Hepatocyte (in vitro differentiated cells): ENCODE measurements around the gene SERTAD3. TPM values are rescaled to one million over a fixed set of nuclear protein-coding genes. Genes with fewer than 3 reads are reported as not detected.
A peak's percentile ranks its signal among the peaks of the same experiment; 100 is the strongest.

Experiments used
- DNase-seq: peaks from one replicate; pipeline ENCODE4 v3.0.0-alpha.2; 2016; ENCODE audit warnings: low spot score
- H2AFZ ChIP-seq: fragments of 200-600 bp; sonication (generic); 2 replicates; pipeline ENCODE4 v1.6.0; 2016; ENCODE audit warnings: antibody characterized with exemption, mild to moderate bottlenecking
- H3K27ac ChIP-seq: fragments of 200-600 bp; sonication (generic); 2 replicates; pipeline ENCODE4 v1.5.1; 2016; ENCODE audit warnings: mild to moderate bottlenecking
- H3K27me3 ChIP-seq: fragments of 200-600 bp; sonication (generic); 2 replicates; pipeline ENCODE4 v1.6.1; 2016
- H3K36me3 ChIP-seq: fragments of 200-600 bp; sonication (generic); replicated peaks from 2 replicates; pipeline ENCODE4 v1.5.1; 2016; ENCODE audit warnings: low read depth; ENCODE audit not compliant: insufficient read depth
- H3K4me1 ChIP-seq: fragments of 200-600 bp; sonication (generic); 2 replicates; pipeline ENCODE4 v1.5.1; 2016; ENCODE audit warnings: mild to moderate bottlenecking, moderate library complexity; ENCODE audit not compliant: insufficient read depth
- H3K4me2 ChIP-seq: fragments of 200-600 bp; sonication (generic); 2 replicates; pipeline ENCODE4 v1.6.0; 2016
- H3K4me3 ChIP-seq: fragments of 200-600 bp; sonication (generic); 2 replicates; pipeline ENCODE4 v1.5.1; 2016; ENCODE audit warnings: mild to moderate bottlenecking
- H3K79me2 ChIP-seq: fragments of 200-600 bp; sonication (generic); 2 replicates; pipeline ENCODE4 v1.6.0; 2017; ENCODE audit warnings: mild to moderate bottlenecking
- H3K9me2 ChIP-seq: fragments of 200-600 bp; sonication (generic); replicated peaks from 2 replicates; pipeline ENCODE4 v1.6.0; 2017; ENCODE audit warnings: mild to moderate bottlenecking; ENCODE audit not compliant: insufficient read depth
- H3K9me3 ChIP-seq: fragments of 200-600 bp; sonication (generic); 2 replicates; pipeline ENCODE4 v1.5.1; 2016; ENCODE audit warnings: low read depth, mild to moderate bottlenecking
- H4K20me1 ChIP-seq: fragments of 200-600 bp; sonication (generic); 2 replicates; pipeline ENCODE4 v1.6.0; 2016; ENCODE audit warnings: mild to moderate bottlenecking; ENCODE audit not compliant: insufficient read depth, poor library complexity, severe bottlenecking
- CTCF ChIP-seq: fragments of 200-600 bp; sonication (generic); IDR thresholded peaks from 2 replicates; pipeline ENCODE4 v1.5.1; 2016; ENCODE audit warnings: antibody characterized with exemption, mild to moderate bottlenecking; ENCODE audit not compliant: poor library complexity
- EZH2 ChIP-seq: fragments of 200-600 bp; sonication (generic); IDR thresholded peaks from 2 replicates; pipeline ENCODE4 v1.6.1; 2016; ENCODE audit warnings: antibody characterized with exemption, mild to moderate bottlenecking, borderline replicate concordance
- EZH2phosphoT487 ChIP-seq: fragments of 200-600 bp; sonication (generic); IDR thresholded peaks from one replicate; pipeline ENCODE4 v1.6.1; 2018; ENCODE audit warnings: antibody characterized with exemption, mild to moderate bottlenecking, low read depth, moderate library complexity; ENCODE audit not compliant: unreplicated experiment, severe bottlenecking
- WGBS: methylation state at CpG from one replicate; pipeline ENCODE4 v1.1.6; 2016; ENCODE audit warnings: low lambda C conversion rate; ENCODE audit errors: missing lambda C conversion rate; 5-methylcytosine and 5-hydroxymethylcytosine counted together
- polyA plus RNA-seq: library from polyadenylated mRNA; unstranded; fragments of >200 nt; fragmentation: Nextera tagmentation; extraction: Ambion mirVana; gene quantifications from 2 replicates; pipeline ENCODE4 v1.2.1, GENCODE V29; 2016
- total RNA-seq: library from RNA; depleted of rRNA; stranded (reverse); fragments of >200 nt; gene quantifications from 2 replicates; pipeline ENCODE4 v1.2.3, GENCODE V29; 2014

The SERTAD3 gene
- total and polyA plus RNA-seq, 2 experiments from 2014 or later, result 36.4 to 64.0 TPM

- Histone ChIP-seq H3K4me3 (no peak overlapping the region), H3K9me2 (no peaks in the 10 kb centered on the region), H3K27ac (peak overlapping the region; percentile 26), H3K79me2 (peaks cover 8% of the 10 kb centered on the region), H3K27me3 (no peaks in the 10 kb centered on the region), H4K20me1 (no peaks in the 10 kb centered on the region), H2AFZ (no peak overlapping the region), H3K36me3 (no peaks in the 10 kb centered on the region), H3K4me1 (peaks cover 24% of the 10 kb centered on the region), H3K9me3 (no peaks in the 10 kb centered on the region), H3K4me2 (no peak overlapping the region)
- no peak for DNase-seq
- TF ChIP-seq EZH2phosphoT487 (no peak), CTCF (no peak), EZH2 (no peak)
- 81% methylated on average over 4 of the region's 4 CpGs for WGBS
These were observed 26.5 kb downstream of the SERTAD3 start for GRCh38 chr19:40417643-40417981.

- H3K36me3 ChIP-seq, result no peaks in the 10 kb centered on the region
- H3K4me2 ChIP-seq, result no peak overlapping the region
- peaks cover 22% of the 10 kb centered on the region for H3K4me1 ChIP-seq
- no peaks in the 10 kb centered on the region for H3K27me3 ChIP-seq
- peak overlapping the region; percentile 26 for H3K27ac ChIP-seq
- DNase-seq, result no peak
- 62% methylated on average over 11 of the region's 16 CpGs for WGBS
- H3K79me2 ChIP-seq, result peaks cover 3% of the 10 kb centered on the region
- H4K20me1 ChIP-seq, result no peaks in the 10 kb centered on the region
- no peaks in the 10 kb centered on the region for H3K9me2 ChIP-seq
- peak overlapping the region; percentile 51 for H2AFZ ChIP-seq
- TF ChIP-seq EZH2, result no peak
- H3K9me3 ChIP-seq, result no peaks in the 10 kb centered on the region
- no peak overlapping the region for H3K4me3 ChIP-seq
These were observed 27.1 kb downstream of the SERTAD3 start for GRCh38 chr19:40416918-40417642.

- Histone ChIP-seq H4K20me1 (no peaks in the 10 kb centered on the region), H3K79me2 (no peaks in the 10 kb centered on the region), H3K4me2 (no peak overlapping the region), H3K27me3 (no peaks in the 10 kb centered on the region), H3K4me1 (peaks cover 15% of the 10 kb centered on the region), H3K4me3 (no peak overlapping the region), H3K9me3 (no peaks in the 10 kb centered on the region), H3K27ac (no peak overlapping the region), H3K36me3 (no peaks in the 10 kb centered on the region), H3K9me2 (no peaks in the 10 kb centered on the region), H2AFZ (no peak overlapping the region)
- WGBS, result 93% methylated on average over 2 of the region's 2 CpGs
- no peak for DNase-seq
- TF ChIP-seq CTCF, result no peak
- no peak for TF ChIP-seq EZH2phosphoT487
- no peak for TF ChIP-seq EZH2
These were observed 28.4 kb downstream of the SERTAD3 start for GRCh38 chr19:40415768-40416167.

- no peak overlapping the region for H2AFZ ChIP-seq
- WGBS, result 85% methylated on average over 21 of the region's 21 CpGs
These were observed 29.3 kb downstream of the SERTAD3 start for GRCh38 chr19:40414542-40415535.

More at GRCh38 chr19:40414542-40415535, 29.3 kb downstream of the SERTAD3 start:
- H3K9me2 ChIP-seq, result no peaks in the 10 kb centered on the region
- H3K27ac ChIP-seq, result no peak overlapping the region
- no peaks in the 10 kb centered on the region for H3K36me3 ChIP-seq
- H3K9me3 ChIP-seq, result no peaks in the 10 kb centered on the region
- DNase-seq, result no peak
- peaks cover 11% of the 10 kb centered on the region for H3K4me1 ChIP-seq
- H3K79me2 ChIP-seq, result no peaks in the 10 kb centered on the region
- no peak overlapping the region for H3K4me2 ChIP-seq
- no peaks in the 10 kb centered on the region for H4K20me1 ChIP-seq
- no peak overlapping the region for H3K4me3 ChIP-seq
- no peak for TF ChIP-seq EZH2phosphoT487
- no peak for TF ChIP-seq CTCF
- no peak for TF ChIP-seq EZH2
- H3K27me3 ChIP-seq, result no peaks in the 10 kb centered on the region
